ENCODE results near the gene GFY.
"Not testable (repeated sequence)": the region's sequence is repeated elsewhere in the genome, so short reads cannot be mapped to it uniquely, and the experiment has no call there.

The GFY gene

GRCh38 chr19:49470615-49470978 is 45.4 kb downstream of the GFY start:
- no peak for DNase-seq (ENCODE audit: low read depth)

- no peak for DNase-seq (ENCODE audit: low read depth)
Measured at GRCh38 chr19:49472936-49473335, 47.7 kb downstream of the GFY start.

GRCh38 chr19:49473501-49473867 is 48.3 kb downstream of the GFY start:
- DNase-seq (ENCODE audit: low read depth), result not testable (repeated sequence)

GRCh38 chr19:49473868-49474541 is 48.8 kb downstream of the GFY start, which contains the start of gene FLT3LG:
FLT3LG (plus strand) TSS chr19:49474215; CDS start chr19:49474640, 425 bp downstream.
- peak; percentile 87 for DNase-seq (ENCODE audit: low read depth)

GRCh38 chr19:49474542-49474924 is 49.3 kb downstream of the GFY start:
- no peak for DNase-seq (ENCODE audit: low read depth)

- no peak for DNase-seq (ENCODE audit: low read depth)
Measured at GRCh38 chr19:49475191-49475917, 50.2 kb downstream of the GFY start.

GRCh38 chr19:49475995-49476880 is 51.0 kb downstream of the GFY start:
- DNase-seq (ENCODE audit: low read depth), result peak; percentile 49

Data from activated T-helper 1 cell treated with Interleukin-2 at 50 U/mL for 16 hours (primary cell).